ENCODE results near the gene USP4.

Gene USP4

GRCh38 chr3:49294343-49294742, 45.5 kb downstream of the USP4 start:
- H3K36me3 ChIP-seq (ENCODE audit: insufficient read depth, low read length): peaks cover 18% of the 10 kb centered on the region
- H3K9me3 ChIP-seq (ENCODE audit: low read depth, low read length): no peaks in the 10 kb centered on the region
- H3K9ac ChIP-seq (ENCODE audit: insufficient read length): no peak overlapping the region
- H3K4me3 ChIP-seq: no peak overlapping the region
- DNase-seq (ENCODE audit: low read depth, low spot score): no peak
- TF ChIP-seq POLR2AphosphoS5 (IDR thresholded peaks at IDR 0.05; ENCODE audit: borderline replicate concordance, low read depth, low read length): no peak
- no peak for TF ChIP-seq EZH2 (IDR thresholded peaks at IDR 0.05)
- no peak for TF ChIP-seq FOXP2 (optimal IDR thresholded peaks at IDR 0.05; ENCODE audit: control extremely low read depth, extremely low read length, insufficient read depth)
- no peak overlapping the region for H3K27ac ChIP-seq

GRCh38 chr3:49283997-49284396, 55.9 kb downstream of the USP4 start:
- no peak for DNase-seq (ENCODE audit: low read depth, low spot score)
- no peak overlapping the region for H3K4me3 ChIP-seq

GRCh38 chr3:49279376-49279775, 60.5 kb downstream of the USP4 start:
- DNase-seq (ENCODE audit: low read depth, low spot score): no peak
- no peaks in the 10 kb centered on the region; the same call in 1 of the 2 replicates for H3K36me3 ChIP-seq (ENCODE audit: insufficient read depth, low read length)

More at GRCh38 chr3:49283997-49284396, 55.9 kb downstream of the USP4 start:
- H3K9ac ChIP-seq (ENCODE audit: insufficient read length): no peak overlapping the region
- TF ChIP-seq POLR2AphosphoS5 (IDR thresholded peaks at IDR 0.05; ENCODE audit: borderline replicate concordance, low read depth, low read length): no peak
- no peak for TF ChIP-seq FOXP2 (optimal IDR thresholded peaks at IDR 0.05; ENCODE audit: control extremely low read depth, extremely low read length, insufficient read depth)
- TF ChIP-seq EZH2 (IDR thresholded peaks at IDR 0.05): no peak
- no peaks in the 10 kb centered on the region; the same call in 1 of the 2 replicates for H3K36me3 ChIP-seq (ENCODE audit: insufficient read depth, low read length)
- no peak overlapping the region for H3K27ac ChIP-seq
- no peaks in the 10 kb centered on the region for H3K9me3 ChIP-seq (ENCODE audit: low read depth, low read length)

GRCh38 chr3:49278548-49278947, 61.3 kb downstream of the USP4 start:
- H3K9me3 ChIP-seq (ENCODE audit: low read depth, low read length): no peaks in the 10 kb centered on the region
- TF ChIP-seq EZH2 (IDR thresholded peaks at IDR 0.05) (no peak), FOXP2 (optimal IDR thresholded peaks at IDR 0.05; ENCODE audit: control extremely low read depth, extremely low read length, insufficient read depth) (no peak), POLR2AphosphoS5 (IDR thresholded peaks at IDR 0.05; ENCODE audit: borderline replicate concordance, low read depth, low read length) (no peak)
- no peak overlapping the region for H3K27ac ChIP-seq
- H3K4me3 ChIP-seq: no peak overlapping the region
- DNase-seq (ENCODE audit: low read depth, low spot score): no peak
- no peaks in the 10 kb centered on the region; the same call in 1 of the 2 replicates for H3K36me3 ChIP-seq (ENCODE audit: insufficient read depth, low read length)
- no peak overlapping the region for H3K9ac ChIP-seq (ENCODE audit: insufficient read length)

More at GRCh38 chr3:49279376-49279775, 60.5 kb downstream of the USP4 start:
- Histone ChIP-seq H3K4me3 (no peak overlapping the region), H3K9me3 (ENCODE audit: low read depth, low read length) (no peaks in the 10 kb centered on the region), H3K27ac (no peak overlapping the region), H3K9ac (ENCODE audit: insufficient read length) (no peak overlapping the region)
- no peak for TF ChIP-seq FOXP2 (optimal IDR thresholded peaks at IDR 0.05; ENCODE audit: control extremely low read depth, extremely low read length, insufficient read depth)
- no peak for TF ChIP-seq POLR2AphosphoS5 (IDR thresholded peaks at IDR 0.05; ENCODE audit: borderline replicate concordance, low read depth, low read length)
- no peak for TF ChIP-seq EZH2 (IDR thresholded peaks at IDR 0.05)

- Histone ChIP-seq H3K4me3 (no peak overlapping the region), H3K9ac (ENCODE audit: insufficient read length) (no peak overlapping the region), H3K9me3 (ENCODE audit: low read depth, low read length) (no peaks in the 10 kb centered on the region), H3K27ac (no peak overlapping the region), H3K36me3 (ENCODE audit: insufficient read depth, low read length) (no peaks in the 10 kb centered on the region; the same call in 1 of the 2 replicates)
- DNase-seq (ENCODE audit: low read depth, low spot score): no peak
- no peak for TF ChIP-seq POLR2AphosphoS5 (IDR thresholded peaks at IDR 0.05; ENCODE audit: borderline replicate concordance, low read depth, low read length)
- no peak for TF ChIP-seq FOXP2 (optimal IDR thresholded peaks at IDR 0.05; ENCODE audit: control extremely low read depth, extremely low read length, insufficient read depth)
- TF ChIP-seq EZH2 (IDR thresholded peaks at IDR 0.05): no peak
Measured at GRCh38 chr3:49277383-49277775, 62.5 kb downstream of the USP4 start.

GRCh38 chr3:49276475-49277382, 63.1 kb downstream of the USP4 start, which contains the start of gene C3orf62:
Gene C3orf62, minus strand, starts transcription at chr3:49277232. Its CDS starts 360 bp downstream, at chr3:49276872.
- peak within 1 kb of the TSS; percentile 38; the same call in 1 of the 2 replicates for H3K4me3 ChIP-seq
- no peak for DNase-seq (ENCODE audit: low read depth, low spot score)
- H3K36me3 ChIP-seq (ENCODE audit: insufficient read depth, low read length): no peaks in the 10 kb centered on the region; the same call in 1 of the 2 replicates
- no peaks in the 10 kb centered on the region for H3K9me3 ChIP-seq (ENCODE audit: low read depth, low read length)
- no peak within 1 kb of the TSS for H3K27ac ChIP-seq
- TF ChIP-seq POLR2AphosphoS5 (IDR thresholded peaks at IDR 0.05; ENCODE audit: borderline replicate concordance, low read depth, low read length): no peak
- no peak for TF ChIP-seq EZH2 (IDR thresholded peaks at IDR 0.05)
- TF ChIP-seq FOXP2 (optimal IDR thresholded peaks at IDR 0.05; ENCODE audit: control extremely low read depth, extremely low read length, insufficient read depth): no peak
- no peak within 1 kb of the TSS for H3K9ac ChIP-seq (ENCODE audit: insufficient read length)

GRCh38 chr3:49273825-49274532, 65.9 kb downstream of the USP4 start:
- Histone ChIP-seq H3K9me3 (ENCODE audit: low read depth, low read length) (no peaks in the 10 kb centered on the region), H3K36me3 (ENCODE audit: insufficient read depth, low read length) (no peaks in the 10 kb centered on the region), H3K27ac (no peak overlapping the region), H3K9ac (ENCODE audit: insufficient read length) (no peak overlapping the region), H3K4me3 (no peak overlapping the region)
- TF ChIP-seq EZH2 (IDR thresholded peaks at IDR 0.05): no peak
- no peak for TF ChIP-seq FOXP2 (optimal IDR thresholded peaks at IDR 0.05; ENCODE audit: control extremely low read depth, extremely low read length, insufficient read depth)
- TF ChIP-seq POLR2AphosphoS5 (IDR thresholded peaks at IDR 0.05; ENCODE audit: borderline replicate concordance, low read depth, low read length): no peak
- no peak for DNase-seq (ENCODE audit: low read depth, low spot score)

GRCh38 chr3:49271047-49271446, 68.8 kb downstream of the USP4 start:
- TF ChIP-seq FOXP2 (optimal IDR thresholded peaks at IDR 0.05; ENCODE audit: control extremely low read depth, extremely low read length, insufficient read depth) (no peak), EZH2 (IDR thresholded peaks at IDR 0.05) (no peak), POLR2AphosphoS5 (IDR thresholded peaks at IDR 0.05; ENCODE audit: borderline replicate concordance, low read depth, low read length) (no peak)
- no peak overlapping the region for H3K27ac ChIP-seq
- no peaks in the 10 kb centered on the region for H3K36me3 ChIP-seq (ENCODE audit: insufficient read depth, low read length)
- no peak for DNase-seq (ENCODE audit: low read depth, low spot score)
- no peak overlapping the region for H3K9ac ChIP-seq (ENCODE audit: insufficient read length)
- no peak overlapping the region for H3K4me3 ChIP-seq
- H3K9me3 ChIP-seq (ENCODE audit: low read depth, low read length): no peaks in the 10 kb centered on the region

Measured in SK-N-MC (cell line).